Vagina (tissue), 2 donors: ENCODE measurements around the gene ZNF474. TPM values are rescaled to one million over a fixed set of nuclear protein-coding genes. Genes with fewer than 3 reads are reported as not detected.
A peak's percentile ranks its signal among the peaks of the same experiment; 100 is the strongest.

Source experiments
- DNase-seq, 2 donors: peaks; one replicate each; pipeline ENCODE4 v3.0.0-alpha.2; 2017; ENCODE audit errors: extremely low spot score in 2 of 2
- H3K27ac ChIP-seq: fragments of 200-600 bp; sonication (generic); one replicate; pipeline ENCODE4 v1.5.1; 2019
- H3K27me3 ChIP-seq: fragments of 200-600 bp; sonication (generic); one replicate; pipeline ENCODE4 v1.5.1; 2019
- H3K36me3 ChIP-seq, 2 donors: fragments of 200-600 bp; sonication (generic); one replicate each; pipeline ENCODE4 v1.5.1; 2017 to 2019
- H3K4me1 ChIP-seq: fragments of 200-600 bp; sonication (generic); one replicate; pipeline ENCODE4 v1.5.1; 2019
- H3K4me3 ChIP-seq, 2 donors: fragments of 200-600 bp; sonication (generic); 1 replicate in 1 of 2; 2 replicates in 1 of 2; pipeline ENCODE4 v1.5.1; 2016 to 2019
- H3K9me3 ChIP-seq: fragments of 200-600 bp; sonication (generic); one replicate; pipeline ENCODE4 v1.5.1; 2019
- CTCF ChIP-seq, 3 experiments: fragments of 450-650 bp in 2 of 3; fragments of 200-600 bp in 1 of 3; sonication (generic) in 1 of 3; IDR thresholded peaks; one replicate each; pipeline ENCODE4 v1.5.1; 2017 to 2019; ENCODE audit warnings: antibody characterized with exemption in 3 of 3, mild to moderate bottlenecking in 2 of 3, moderate library complexity in 2 of 3
- POLR2A ChIP-seq, 2 donors: fragments of 450-650 bp; IDR thresholded peaks; one replicate each; pipeline ENCODE4 v1.6.1; 2017; ENCODE audit warnings: antibody characterized with exemption in 2 of 2, mild to moderate bottlenecking in 2 of 2, moderate library complexity in 2 of 2
- POLR2AphosphoS5 ChIP-seq, 2 donors: sonication (generic); formaldehyde crosslinking; IDR thresholded peaks; one replicate each; pipeline ENCODE4 v1.9.0; 2017; ENCODE audit warnings: antibody characterized with exemption in 2 of 2, mild to moderate bottlenecking in 2 of 2, low read depth in 1 of 2; ENCODE audit not compliant: insufficient read depth in 1 of 2
- intact Hi-C: fragments of 100-400 bp; cut with DNase I; formaldehyde crosslinking; loops from one replicate; pipeline ENCODE4 v1.15.1; 2023
- total RNA-seq: library from RNA; depleted of rRNA; stranded (reverse); fragments of >200 nt; gene quantifications from one replicate; pipeline ENCODE4 v1.2.3, GENCODE V29; 2016

ZNF474 gene
- total RNA-seq, 1 donor from 2014 or later, result 0.49 TPM

- Histone ChIP-seq H3K27ac (no peak overlapping the region), H3K36me3 (no peaks in the 10 kb centered on the region)
- intact Hi-C loops, result no loop called here
These were observed 7.6 kb upstream of the ZNF474 start for GRCh38 chr5:122121479-122122465.

GRCh38 chr5:122124766-122125165 is 4.6 kb upstream of the ZNF474 start:
- TF ChIP-seq CTCF (IDR thresholded peaks at IDR 0.05), result no peak
- no peak for TF ChIP-seq POLR2AphosphoS5 (IDR thresholded peaks at IDR 0.05; ENCODE audit: insufficient read depth in 1 of 2, low read depth in 1 of 2)
- no peak for TF ChIP-seq POLR2A (IDR thresholded peaks at IDR 0.05)
- Histone ChIP-seq H3K4me3 (no peak overlapping the region), H3K9me3 (no peaks in the 10 kb centered on the region), H3K27ac (no peak overlapping the region), H3K27me3 (no peaks in the 10 kb centered on the region), H3K4me1 (peaks cover 13% of the 10 kb centered on the region), H3K36me3 (no peaks in the 10 kb centered on the region)
- no peak for DNase-seq
- intact Hi-C loops, result no loop called here

More at GRCh38 chr5:122121479-122122465, 7.6 kb upstream of the ZNF474 start:
- no peak overlapping the region for H3K4me3 ChIP-seq
- DNase-seq, result no peak
- TF ChIP-seq CTCF (IDR thresholded peaks at IDR 0.05) (no peak), POLR2AphosphoS5 (IDR thresholded peaks at IDR 0.05; ENCODE audit: insufficient read depth in 1 of 2, low read depth in 1 of 2) (no peak), POLR2A (IDR thresholded peaks at IDR 0.05) (no peak)
- no peaks in the 10 kb centered on the region for H3K9me3 ChIP-seq
- peaks cover 12% of the 10 kb centered on the region for H3K4me1 ChIP-seq
- H3K27me3 ChIP-seq, result no peaks in the 10 kb centered on the region

- no peaks in the 10 kb centered on the region for H3K9me3 ChIP-seq
- TF ChIP-seq POLR2A (IDR thresholded peaks at IDR 0.05), result no peak
- no peak for TF ChIP-seq POLR2AphosphoS5 (IDR thresholded peaks at IDR 0.05; ENCODE audit: insufficient read depth in 1 of 2, low read depth in 1 of 2)
- TF ChIP-seq CTCF (IDR thresholded peaks at IDR 0.05), result no peak
- DNase-seq, result no peak
- intact Hi-C loops, result no loop called here
- H3K27me3 ChIP-seq, result no peaks in the 10 kb centered on the region
- H3K36me3 ChIP-seq, result no peaks in the 10 kb centered on the region
- peaks cover 13% of the 10 kb centered on the region for H3K4me1 ChIP-seq
- H3K27ac ChIP-seq, result no peak overlapping the region
- no peak overlapping the region for H3K4me3 ChIP-seq
These were observed 3.1 kb upstream of the ZNF474 start for GRCh38 chr5:122126177-122126755.

- Histone ChIP-seq H3K4me1 (peaks cover 13% of the 10 kb centered on the region), H3K9me3 (no peaks in the 10 kb centered on the region), H3K36me3 (no peaks in the 10 kb centered on the region), H3K4me3 (no peak overlapping the region), H3K27me3 (no peaks in the 10 kb centered on the region), H3K27ac (peak overlapping the region; percentile 59)
- TF ChIP-seq POLR2A (IDR thresholded peaks at IDR 0.05) (no peak), POLR2AphosphoS5 (IDR thresholded peaks at IDR 0.05; ENCODE audit: insufficient read depth in 1 of 2, low read depth in 1 of 2) (no peak), CTCF (IDR thresholded peaks at IDR 0.05) (no peak)
- DNase-seq, result no peak
- intact Hi-C loops, result no loop called here
These were observed 2.5 kb upstream of the ZNF474 start for GRCh38 chr5:122126756-122127321.
